ENCODE data around the gene KREMEN2.

The KREMEN2 gene

DNA sequence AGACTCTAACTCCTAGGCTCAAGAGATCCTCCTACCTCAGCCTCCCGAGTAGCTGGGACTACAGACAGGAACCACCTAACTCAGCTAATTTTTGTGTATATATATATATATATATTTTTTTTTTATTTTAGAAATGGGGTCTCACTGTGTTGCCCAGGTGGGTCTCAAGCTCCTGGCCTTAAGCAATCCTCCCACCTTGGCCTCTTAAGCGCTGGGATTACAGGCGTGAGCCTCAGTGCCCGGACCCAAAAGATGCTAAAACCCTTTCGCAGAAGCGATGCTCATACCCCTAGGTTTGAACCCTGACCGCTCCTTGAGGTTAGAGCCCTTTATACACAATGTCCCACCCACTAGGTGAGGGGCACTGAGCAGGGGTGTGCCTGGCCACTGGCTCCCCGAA lies 46.4 kb downstream of the KREMEN2 start:
- H4K20me1 ChIP-seq (ENCODE audit: low read depth, low read length): no peaks in the 10 kb centered on the region
- TF ChIP-seq EZH2phosphoT487 (conservative IDR thresholded peaks at IDR 0.05; ENCODE audit: low read length) (no peak), CTCF (IDR thresholded peaks at IDR 0.05; ENCODE audit: insufficient read depth, low read length, poor library complexity, severe bottlenecking) (no peak)
- no peaks in the 10 kb centered on the region for H3K9me3 ChIP-seq (ENCODE audit: insufficient read depth, low read length)
- no peaks in the 10 kb centered on the region for H3K27me3 ChIP-seq (ENCODE audit: low read length)
- no peaks in the 10 kb centered on the region for H3K36me3 ChIP-seq (ENCODE audit: low read length)
- H3K4me2 ChIP-seq (ENCODE audit: low read depth, low read length, poor library complexity, severe bottlenecking): no peak overlapping the region
- H3K9ac ChIP-seq (ENCODE audit: low read length): no peak overlapping the region
- no peaks in the 10 kb centered on the region for H3K79me2 ChIP-seq (ENCODE audit: insufficient read depth, low read length)
- no peaks in the 10 kb centered on the region for H3F3A ChIP-seq (ENCODE audit: insufficient read depth)
- H3K9me2 ChIP-seq (replicated peaks; ENCODE audit: insufficient read depth, low read length): no peaks in the 10 kb centered on the region
- no peak overlapping the region for H2AFZ ChIP-seq (ENCODE audit: low read depth, low read length, severe bottlenecking)
- no peak overlapping the region for H3K4me3 ChIP-seq (ENCODE audit: insufficient read depth, low read length, poor library complexity, severe bottlenecking)
- no peak overlapping the region for H3K27ac ChIP-seq (ENCODE audit: low read depth, low read length)

GRCh38 chr16:3012246-3012645 lies 48.2 kb downstream of the KREMEN2 start:
- Histone ChIP-seq H3K9me3 (ENCODE audit: insufficient read depth, low read length) (no peaks in the 10 kb centered on the region), H3K9ac (ENCODE audit: low read length) (no peak overlapping the region), H3F3A (ENCODE audit: insufficient read depth) (no peaks in the 10 kb centered on the region), H3K4me3 (ENCODE audit: insufficient read depth, low read length, poor library complexity, severe bottlenecking) (no peak overlapping the region), H3K79me2 (ENCODE audit: insufficient read depth, low read length) (no peaks in the 10 kb centered on the region), H3K27ac (ENCODE audit: low read depth, low read length) (no peak overlapping the region), H3K27me3 (ENCODE audit: low read length) (no peaks in the 10 kb centered on the region), H2AFZ (ENCODE audit: low read depth, low read length, severe bottlenecking) (no peak overlapping the region), H3K9me2 (replicated peaks; ENCODE audit: insufficient read depth, low read length) (no peaks in the 10 kb centered on the region), H3K36me3 (ENCODE audit: low read length) (no peaks in the 10 kb centered on the region), H3K4me2 (ENCODE audit: low read depth, low read length, poor library complexity, severe bottlenecking) (no peak overlapping the region), H4K20me1 (ENCODE audit: low read depth, low read length) (no peaks in the 10 kb centered on the region)
- TF ChIP-seq CTCF (IDR thresholded peaks at IDR 0.05; ENCODE audit: insufficient read depth, low read length, poor library complexity, severe bottlenecking): no peak
- no peak for TF ChIP-seq EZH2phosphoT487 (conservative IDR thresholded peaks at IDR 0.05; ENCODE audit: low read length)

GRCh38 chr16:3012828-3013420 lies 48.8 kb downstream of the KREMEN2 start, which contains the start of gene CLDN9:
Gene CLDN9, plus strand, starts transcription at chr16:3012923. Its CDS starts 440 bp downstream, at chr16:3013363.
- H3F3A ChIP-seq (ENCODE audit: insufficient read depth): no peaks in the 10 kb centered on the region
- no peaks in the 10 kb centered on the region for H3K79me2 ChIP-seq (ENCODE audit: insufficient read depth, low read length)
- TF ChIP-seq EZH2phosphoT487 (conservative IDR thresholded peaks at IDR 0.05; ENCODE audit: low read length) (no peak), CTCF (IDR thresholded peaks at IDR 0.05; ENCODE audit: insufficient read depth, low read length, poor library complexity, severe bottlenecking) (no peak)
- no peaks in the 10 kb centered on the region for H3K9me3 ChIP-seq (ENCODE audit: insufficient read depth, low read length)
- H3K36me3 ChIP-seq (ENCODE audit: low read length): no peaks in the 10 kb centered on the region
- H4K20me1 ChIP-seq (ENCODE audit: low read depth, low read length): no peaks in the 10 kb centered on the region
- no peak within 1 kb of the TSS for H3K4me2 ChIP-seq (ENCODE audit: low read depth, low read length, poor library complexity, severe bottlenecking)
- H3K27me3 ChIP-seq (ENCODE audit: low read length): no peaks in the 10 kb centered on the region
- H3K9ac ChIP-seq (ENCODE audit: low read length): no peak within 1 kb of the TSS
- no peak within 1 kb of the TSS for H3K4me3 ChIP-seq (ENCODE audit: insufficient read depth, low read length, poor library complexity, severe bottlenecking)
- H3K27ac ChIP-seq (ENCODE audit: low read depth, low read length): no peak within 1 kb of the TSS
- no peak within 1 kb of the TSS for H2AFZ ChIP-seq (ENCODE audit: low read depth, low read length, severe bottlenecking)
- H3K9me2 ChIP-seq (replicated peaks; ENCODE audit: insufficient read depth, low read length): no peaks in the 10 kb centered on the region
